ENCODE measurements around the gene PDK4. TPM values are rescaled to one million over a fixed set of nuclear protein-coding genes. Genes with fewer than 3 reads are reported as not detected.

PDK4 gene
- total RNA-seq, 1 donor from 2014 or later, result 0.34 TPM

DNA sequence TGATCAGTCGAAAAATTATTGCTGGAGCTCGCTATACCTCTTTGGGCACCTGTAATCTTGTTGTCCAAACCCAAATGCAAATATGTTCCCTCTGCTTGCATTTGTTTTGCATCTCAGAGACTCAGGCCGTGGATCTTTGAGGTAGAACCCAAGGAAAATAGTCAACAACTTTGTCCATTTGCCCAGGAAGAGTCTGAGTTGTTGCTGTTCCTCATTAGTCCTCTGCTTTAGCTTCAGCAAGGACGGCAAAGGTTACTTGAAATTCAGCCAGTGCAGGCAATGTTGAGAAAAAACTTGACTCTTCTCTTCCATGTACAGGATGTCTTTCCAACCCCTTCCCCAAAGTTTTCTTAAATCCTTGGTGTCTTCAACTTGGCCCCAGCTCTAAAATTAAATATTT lies 45.8 kb downstream of the PDK4 start:
- TF ChIP-seq EZH2 (IDR thresholded peaks at IDR 0.05; ENCODE audit: insufficient read depth, low read length) (no peak), CTCF (IDR thresholded peaks at IDR 0.05; ENCODE audit: insufficient read depth, low read depth, low read length) (no peak)
- DNase-seq (ENCODE audit: low read depth), result no peak
- no peaks in the 10 kb centered on the region for H3K36me3 ChIP-seq (ENCODE audit: insufficient read depth, low read length)
- H3K4me3 Mint-ChIP-seq (ENCODE audit: unreplicated experiment), result no peak overlapping the region
- peak overlapping the region; percentile 6 for H3K27ac ChIP-seq (ENCODE audit: low read depth, low read length)
- peaks cover 6% of the 10 kb centered on the region for H3K4me1 ChIP-seq (ENCODE audit: insufficient read depth, low read length)
- H3K9me3 ChIP-seq (ENCODE audit: insufficient read depth, low read depth, low read length), result no peaks in the 10 kb centered on the region
- no peaks in the 10 kb centered on the region for H3K27me3 ChIP-seq (ENCODE audit: insufficient read depth, low read length)
- no peak for FAIRE-seq
- peaks cover 23% of the 10 kb centered on the region for H3K4me1 Mint-ChIP-seq (ENCODE audit: low read depth, unreplicated experiment)
- H3K36me3 Mint-ChIP-seq (ENCODE audit: low read depth, unreplicated experiment), result no peaks in the 10 kb centered on the region
- no peaks in the 10 kb centered on the region for H3K9me3 Mint-ChIP-seq (ENCODE audit: unreplicated experiment)
- no peaks in the 10 kb centered on the region for H3K79me2 ChIP-seq (ENCODE audit: insufficient read depth, low read length)
- no peak overlapping the region for H3K4me3 ChIP-seq (ENCODE audit: insufficient read depth, low read depth, low read length)
- no peaks in the 10 kb centered on the region for H4K20me1 ChIP-seq (ENCODE audit: insufficient read depth, low read length)
- peak overlapping the region; percentile 95 for H3K27ac Mint-ChIP-seq (ENCODE audit: unreplicated experiment)
- peak overlapping the region; percentile 47 for H3K4me2 ChIP-seq (ENCODE audit: low read length)
- H2AFZ ChIP-seq (ENCODE audit: low read depth, low read length), result no peak overlapping the region
- no peak overlapping the region for H3K9ac ChIP-seq (ENCODE audit: low read length)
- H3K27me3 Mint-ChIP-seq (ENCODE audit: low read depth, unreplicated experiment), result no peaks in the 10 kb centered on the region

DNA sequence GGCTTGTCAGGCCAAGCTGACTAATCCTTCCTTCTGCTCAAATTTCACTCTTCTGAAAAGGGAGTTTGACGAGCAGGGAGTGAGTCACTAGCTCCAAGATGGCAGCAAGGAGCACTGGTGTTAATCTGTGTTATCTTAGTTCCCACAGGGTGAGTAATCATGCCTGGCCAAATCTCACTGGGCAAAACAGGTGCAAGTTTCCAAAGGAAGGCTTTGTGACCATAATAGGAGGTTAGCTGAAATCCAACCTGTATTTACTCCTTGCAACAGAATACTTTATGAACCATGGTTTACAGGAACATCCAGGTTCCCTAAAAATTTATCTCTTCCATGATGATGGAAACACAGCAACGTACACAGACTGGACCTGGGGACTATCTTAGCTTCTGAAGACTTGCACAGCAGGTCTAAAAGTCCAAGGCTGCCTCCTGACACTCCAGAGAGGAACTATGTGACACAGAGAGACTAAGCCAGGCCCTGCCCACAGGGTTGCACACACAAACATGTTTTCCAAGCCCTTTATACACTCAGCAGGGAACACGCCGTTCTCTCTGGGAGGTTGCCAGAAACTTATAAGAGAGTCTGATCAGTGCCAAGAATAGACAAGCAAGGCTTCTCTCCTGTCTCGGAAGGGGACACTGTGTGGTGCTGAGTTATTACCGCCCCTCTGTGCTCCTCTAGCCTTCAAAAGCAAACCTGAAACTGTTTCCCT lies 46.3 kb downstream of the PDK4 start:
- Histone ChIP-seq H3K9ac (ENCODE audit: low read length) (no peak overlapping the region), H4K20me1 (ENCODE audit: insufficient read depth, low read length) (no peaks in the 10 kb centered on the region), H3K79me2 (ENCODE audit: insufficient read depth, low read length) (no peaks in the 10 kb centered on the region), H3K4me2 (ENCODE audit: low read length) (peak overlapping the region; percentile 47), H3K27me3 (ENCODE audit: insufficient read depth, low read length) (no peaks in the 10 kb centered on the region), H2AFZ (ENCODE audit: low read depth, low read length) (no peak overlapping the region), H3K27ac (ENCODE audit: low read depth, low read length) (peak overlapping the region; percentile 11), H3K4me1 (ENCODE audit: insufficient read depth, low read length) (peaks cover 6% of the 10 kb centered on the region), H3K36me3 (ENCODE audit: insufficient read depth, low read length) (no peaks in the 10 kb centered on the region), H3K9me3 (ENCODE audit: insufficient read depth, low read depth, low read length) (no peaks in the 10 kb centered on the region), H3K4me3 (ENCODE audit: insufficient read depth, low read depth, low read length) (no peak overlapping the region)
- DNase-seq (ENCODE audit: low read depth) (peak; percentile 89), FAIRE-seq (peak; percentile 34)
- H3K27ac Mint-ChIP-seq (ENCODE audit: unreplicated experiment), result peak overlapping the region; percentile 95
- no peak overlapping the region for H3K4me3 Mint-ChIP-seq (ENCODE audit: unreplicated experiment)
- TF ChIP-seq EZH2 (IDR thresholded peaks at IDR 0.05; ENCODE audit: insufficient read depth, low read length) (no peak), CTCF (IDR thresholded peaks at IDR 0.05; ENCODE audit: insufficient read depth, low read depth, low read length) (no peak)
- H3K36me3 Mint-ChIP-seq (ENCODE audit: low read depth, unreplicated experiment), result no peaks in the 10 kb centered on the region
- H3K9me3 Mint-ChIP-seq (ENCODE audit: unreplicated experiment), result no peaks in the 10 kb centered on the region
- no peaks in the 10 kb centered on the region for H3K27me3 Mint-ChIP-seq (ENCODE audit: low read depth, unreplicated experiment)
- peaks cover 26% of the 10 kb centered on the region for H3K4me1 Mint-ChIP-seq (ENCODE audit: low read depth, unreplicated experiment)
